ENCODE results near the gene PRPF6.

GRCh38 chr20:64065974-64066343 lies 85.0 kb downstream of the PRPF6 start:
- TF ChIP-seq, protein P1, sequence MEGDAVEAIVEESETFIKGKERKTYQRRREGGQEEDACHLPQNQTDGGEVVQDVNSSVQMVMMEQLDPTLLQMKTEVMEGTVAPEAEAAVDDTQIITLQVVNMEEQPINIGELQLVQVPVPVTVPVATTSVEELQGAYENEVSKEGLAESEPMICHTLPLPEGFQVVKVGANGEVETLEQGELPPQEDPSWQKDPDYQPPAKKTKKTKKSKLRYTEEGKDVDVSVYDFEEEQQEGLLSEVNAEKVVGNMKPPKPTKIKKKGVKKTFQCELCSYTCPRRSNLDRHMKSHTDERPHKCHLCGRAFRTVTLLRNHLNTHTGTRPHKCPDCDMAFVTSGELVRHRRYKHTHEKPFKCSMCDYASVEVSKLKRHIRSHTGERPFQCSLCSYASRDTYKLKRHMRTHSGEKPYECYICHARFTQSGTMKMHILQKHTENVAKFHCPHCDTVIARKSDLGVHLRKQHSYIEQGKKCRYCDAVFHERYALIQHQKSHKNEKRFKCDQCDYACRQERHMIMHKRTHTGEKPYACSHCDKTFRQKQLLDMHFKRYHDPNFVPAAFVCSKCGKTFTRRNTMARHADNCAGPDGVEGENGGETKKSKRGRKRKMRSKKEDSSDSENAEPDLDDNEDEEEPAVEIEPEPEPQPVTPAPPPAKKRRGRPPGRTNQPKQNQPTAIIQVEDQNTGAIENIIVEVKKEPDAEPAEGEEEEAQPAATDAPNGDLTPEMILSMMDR (conservative IDR thresholded peaks at IDR 0.05), result no peak
- TF ChIP-seq EZH2 (IDR thresholded peaks at IDR 0.05; ENCODE audit: low read depth), result no peak

Measured in PC-9 (cell line).